BE2C (cell line): ENCODE results near the gene UTP14A.

Source experiments
- DNase-seq: peaks from one replicate; pipeline ENCODE4 v3.0.0-alpha.2; 2020
- H3K27me3 ChIP-seq: fragments of 250-450 bp; sonication (Bioruptor Pico); 2 replicates; pipeline ENCODE4 v1.5.1; 2020; ENCODE audit warnings: mild to moderate bottlenecking
- H3K36me3 ChIP-seq: fragments of 250-450 bp; sonication (Bioruptor Pico); 2 replicates; pipeline ENCODE4 v1.5.1; 2020; ENCODE audit warnings: mild to moderate bottlenecking
- H3K4me1 ChIP-seq: fragments of 250-450 bp; sonication (Bioruptor Pico); 2 replicates; pipeline ENCODE4 v1.5.1; 2020
- H3K4me3 ChIP-seq: 2 replicates; pipeline ENCODE4 v1.5.1; 2011; ENCODE audit warnings: low read depth, low read length
- H3K9me3 ChIP-seq: fragments of 250-450 bp; sonication (Bioruptor Pico); 2 replicates; pipeline ENCODE4 v1.5.1; 2020
- TF ChIP-seq, protein P1 (sequence below): IDR thresholded peaks from 2 replicates; pipeline ENCODE4 v1.5.1; 2012; ENCODE audit warnings: mild to moderate bottlenecking, low read depth, low read length

The UTP14A gene

GRCh38 chrX:129976441-129976840 is 70.5 kb downstream of the UTP14A start:
- H3K4me1 ChIP-seq, result no peaks in the 10 kb centered on the region
- no peak for DNase-seq
- H3K27me3 ChIP-seq, result peaks cover 6% of the 10 kb centered on the region
- H3K4me3 ChIP-seq, result no peak overlapping the region
- H3K36me3 ChIP-seq, result no peaks in the 10 kb centered on the region
- TF ChIP-seq, protein P1, sequence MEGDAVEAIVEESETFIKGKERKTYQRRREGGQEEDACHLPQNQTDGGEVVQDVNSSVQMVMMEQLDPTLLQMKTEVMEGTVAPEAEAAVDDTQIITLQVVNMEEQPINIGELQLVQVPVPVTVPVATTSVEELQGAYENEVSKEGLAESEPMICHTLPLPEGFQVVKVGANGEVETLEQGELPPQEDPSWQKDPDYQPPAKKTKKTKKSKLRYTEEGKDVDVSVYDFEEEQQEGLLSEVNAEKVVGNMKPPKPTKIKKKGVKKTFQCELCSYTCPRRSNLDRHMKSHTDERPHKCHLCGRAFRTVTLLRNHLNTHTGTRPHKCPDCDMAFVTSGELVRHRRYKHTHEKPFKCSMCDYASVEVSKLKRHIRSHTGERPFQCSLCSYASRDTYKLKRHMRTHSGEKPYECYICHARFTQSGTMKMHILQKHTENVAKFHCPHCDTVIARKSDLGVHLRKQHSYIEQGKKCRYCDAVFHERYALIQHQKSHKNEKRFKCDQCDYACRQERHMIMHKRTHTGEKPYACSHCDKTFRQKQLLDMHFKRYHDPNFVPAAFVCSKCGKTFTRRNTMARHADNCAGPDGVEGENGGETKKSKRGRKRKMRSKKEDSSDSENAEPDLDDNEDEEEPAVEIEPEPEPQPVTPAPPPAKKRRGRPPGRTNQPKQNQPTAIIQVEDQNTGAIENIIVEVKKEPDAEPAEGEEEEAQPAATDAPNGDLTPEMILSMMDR, result no peak
- H3K9me3 ChIP-seq, result no peaks in the 10 kb centered on the region
